Neuronal stem cell (in vitro differentiated cells): ENCODE results near the gene TGFB2.

Experiments used
- DNase-seq: peaks from one replicate; pipeline ENCODE4 v3.0.0-alpha.2; 2013; ENCODE audit warnings: low spot score
- H2AFZ ChIP-seq: one replicate; pipeline ENCODE4 v1.6.1; 2013; ENCODE audit warnings: mild to moderate bottlenecking, low read length, inconsistent platforms
- H2AK5ac ChIP-seq: 2 replicates; pipeline ENCODE4 v1.6.1; 2013; ENCODE audit warnings: low read depth, mild to moderate bottlenecking, inconsistent platforms, low read length, moderate library complexity, mixed read lengths
- H2BK120ac ChIP-seq: 2 replicates; pipeline ENCODE4 v1.6.1; 2013; ENCODE audit warnings: low read depth, mild to moderate bottlenecking, inconsistent platforms, low read length, moderate library complexity, mixed read lengths
- H2BK12ac ChIP-seq: one replicate; pipeline ENCODE4 v1.6.1; 2013; ENCODE audit warnings: low read length, inconsistent platforms
- H2BK15ac ChIP-seq: 2 replicates; pipeline ENCODE4 v1.6.1; 2013; ENCODE audit warnings: mild to moderate bottlenecking, low read length, inconsistent platforms, mixed read lengths
- H2BK5ac ChIP-seq: one replicate; pipeline ENCODE4 v1.6.1; 2013; ENCODE audit warnings: inconsistent platforms, mild to moderate bottlenecking, low read length, moderate library complexity
- H3K14ac ChIP-seq: one replicate; pipeline ENCODE4 v1.6.1; 2013; ENCODE audit warnings: low read length, inconsistent platforms
- H3K18ac ChIP-seq: 2 replicates; pipeline ENCODE4 v1.6.1; 2013; ENCODE audit warnings: low read length, inconsistent platforms
- H3K23ac ChIP-seq: 2 replicates; pipeline ENCODE4 v1.6.1; 2013; ENCODE audit warnings: low read depth, mild to moderate bottlenecking, mixed read lengths, low read length, inconsistent platforms; ENCODE audit not compliant: poor library complexity
- H3K27ac ChIP-seq: replicated peaks from 3 replicates; pipeline ENCODE4 v1.5.1; 2013; ENCODE audit warnings: low read length, inconsistent platforms
- H3K27me3 ChIP-seq, 3 experiments: 2 replicates each; pipeline ENCODE4 v1.6.1; 2013; ENCODE audit warnings: low read length in 3 of 3, mild to moderate bottlenecking in 2 of 3, inconsistent platforms in 1 of 3, low read depth in 1 of 3, mixed read lengths in 1 of 3, moderate library complexity in 1 of 3; ENCODE audit not compliant: control insufficient read depth in 3 of 3, insufficient read depth in 3 of 3
- H3K36me3 ChIP-seq, 2 donors: replicated peaks in 1 of 2; 2 replicates each; pipeline ENCODE4 v1.6.1; 2013; ENCODE audit warnings: low read length in 2 of 2; ENCODE audit not compliant: control insufficient read depth in 2 of 2, insufficient read depth in 2 of 2
- H3K4ac ChIP-seq: 2 replicates; pipeline ENCODE4 v1.6.1; 2013; ENCODE audit warnings: inconsistent platforms, mild to moderate bottlenecking, low read length, moderate library complexity
- H3K4me1 ChIP-seq, 2 donors: 1 replicate in 1 of 2; 2 replicates in 1 of 2; pipeline ENCODE4 v1.6.1; 2013; ENCODE audit warnings: low read length in 2 of 2, low read depth in 1 of 2; ENCODE audit not compliant: control insufficient read depth in 2 of 2, insufficient read depth in 1 of 2
- H3K4me2 ChIP-seq: one replicate; pipeline ENCODE4 v1.6.1; 2013; ENCODE audit warnings: mild to moderate bottlenecking, low read length, inconsistent platforms; ENCODE audit not compliant: insufficient read depth, poor library complexity, severe bottlenecking
- H3K4me3 ChIP-seq, 2 donors: 2 replicates each; pipeline ENCODE4 v1.5.1; 2013; ENCODE audit warnings: low read length in 2 of 2, mild to moderate bottlenecking in 2 of 2, inconsistent platforms in 1 of 2, moderate library complexity in 1 of 2
- H3K79me1 ChIP-seq: one replicate; pipeline ENCODE4 v1.6.1; 2013; ENCODE audit warnings: low read depth, mild to moderate bottlenecking, inconsistent platforms, low read length, moderate library complexity
- H3K9ac ChIP-seq: one replicate; pipeline ENCODE4 v1.6.1; 2013; ENCODE audit warnings: mild to moderate bottlenecking, low read depth, low read length, inconsistent platforms; ENCODE audit not compliant: poor library complexity
- H3K9me3 ChIP-seq, 2 donors: replicated peaks in 1 of 2; 2 replicates each; pipeline versions ENCODE3 to v1.6.1; 2013; ENCODE audit warnings: low read length in 2 of 2, mild to moderate bottlenecking in 2 of 2, inconsistent platforms in 1 of 2, low read depth in 1 of 2, mixed read lengths in 1 of 2, moderate library complexity in 1 of 2; ENCODE audit not compliant: control insufficient read depth in 2 of 2, insufficient read depth in 1 of 2
- H4K8ac ChIP-seq: one replicate; pipeline ENCODE4 v1.6.1; 2013; ENCODE audit warnings: low read depth, mild to moderate bottlenecking, inconsistent platforms, low read length, moderate library complexity
- H4K91ac ChIP-seq: one replicate; pipeline ENCODE4 v1.6.1; 2013; ENCODE audit warnings: low read length, low read depth, mild to moderate bottlenecking, inconsistent platforms; ENCODE audit not compliant: poor library complexity
- WGBS, 2 donors: extraction: QIAGEN DNeasy Blood & Tissue Kit; methylation state at CpG; one replicate each; pipeline ENCODE4 v1.1.7; 2013; ENCODE audit warnings: missing lambda C conversion rate in 2 of 2, mixed read lengths in 1 of 2; ENCODE audit not compliant: insufficient read length in 2 of 2, insufficient replicate concordance in 1 of 2; ENCODE audit errors: extremely low coverage in 2 of 2; 5-methylcytosine and 5-hydroxymethylcytosine counted together

The TGFB2 gene

GRCh38 chr1:218474128-218474527 lies 129.0 kb downstream of the TGFB2 start:
- H3K9me3 ChIP-seq: no peaks in the 10 kb centered on the region
- H4K8ac ChIP-seq: no peak overlapping the region
- no peak overlapping the region for H3K14ac ChIP-seq
- no peak overlapping the region for H3K23ac ChIP-seq
- no peaks in the 10 kb centered on the region for H3K36me3 ChIP-seq
- no peak overlapping the region for H2AK5ac ChIP-seq
- H3K4me1 ChIP-seq: peaks cover 0 to 2% of the 10 kb centered on the region in 2 donors
- no CpG with 5 or more reads among the region's 5 CpGs for WGBS, 2 donors
- no peak overlapping the region for H2AFZ ChIP-seq
- H2BK12ac ChIP-seq: no peak overlapping the region
- no peaks in the 10 kb centered on the region for H3K79me1 ChIP-seq
- no peak overlapping the region for H3K18ac ChIP-seq
- no peak overlapping the region for H3K4me3 ChIP-seq
- no peak overlapping the region for H3K9ac ChIP-seq
- no peak overlapping the region for H2BK120ac ChIP-seq
- no peak overlapping the region for H4K91ac ChIP-seq
- no peak overlapping the region for H2BK5ac ChIP-seq
- no peak overlapping the region for H3K4me2 ChIP-seq
- H3K4ac ChIP-seq: no peak overlapping the region
- no peak overlapping the region for H3K27ac ChIP-seq
- no peak overlapping the region for H2BK15ac ChIP-seq
- no peaks in the 10 kb centered on the region for H3K27me3 ChIP-seq
- DNase-seq: no peak

- no peak overlapping the region for H2BK120ac ChIP-seq
- H2AK5ac ChIP-seq: no peak overlapping the region
- H3K18ac ChIP-seq: no peak overlapping the region
- H2AFZ ChIP-seq: peak overlapping the region; percentile 53
- H3K27ac ChIP-seq: no peak overlapping the region
- H3K79me1 ChIP-seq: no peaks in the 10 kb centered on the region
- H3K9ac ChIP-seq: no peak overlapping the region
- H4K91ac ChIP-seq: no peak overlapping the region
- no CpG with 5 or more reads among the region's 1 CpG for WGBS, 2 donors
- peaks cover 0 to 2% of the 10 kb centered on the region in 2 donors for H3K4me1 ChIP-seq
- no peak overlapping the region for H3K4me3 ChIP-seq
- H3K14ac ChIP-seq: no peak overlapping the region
- H3K4me2 ChIP-seq: no peak overlapping the region
- H2BK15ac ChIP-seq: no peak overlapping the region
- H3K27me3 ChIP-seq: no peaks in the 10 kb centered on the region
- H3K9me3 ChIP-seq: no peaks in the 10 kb centered on the region
- H3K23ac ChIP-seq: no peak overlapping the region
- H2BK5ac ChIP-seq: no peak overlapping the region
- no peaks in the 10 kb centered on the region for H3K36me3 ChIP-seq
- H2BK12ac ChIP-seq: no peak overlapping the region
- H4K8ac ChIP-seq: no peak overlapping the region
- no peak overlapping the region for H3K4ac ChIP-seq
- DNase-seq: no peak
Measured at GRCh38 chr1:218475275-218475674, 130.1 kb downstream of the TGFB2 start.

GRCh38 chr1:218475699-218476098 lies 130.6 kb downstream of the TGFB2 start:
- Histone ChIP-seq H4K8ac (no peak overlapping the region), H3K18ac (no peak overlapping the region), H3K4ac (no peak overlapping the region), H2BK12ac (no peak overlapping the region), H4K91ac (no peak overlapping the region), H2AFZ (no peak overlapping the region), H3K4me2 (no peak overlapping the region), H3K36me3 (no peaks in the 10 kb centered on the region), H3K9ac (no peak overlapping the region), H2AK5ac (no peak overlapping the region), H3K9me3 (no peaks in the 10 kb centered on the region), H3K4me1 (peaks cover 0 to 2% of the 10 kb centered on the region in 2 donors), H3K27me3 (no peaks in the 10 kb centered on the region), H2BK5ac (no peak overlapping the region), H3K79me1 (no peaks in the 10 kb centered on the region), H2BK120ac (no peak overlapping the region), H3K14ac (no peak overlapping the region), H3K4me3 (no peak overlapping the region), H2BK15ac (no peak overlapping the region), H3K23ac (no peak overlapping the region), H3K27ac (no peak overlapping the region)
- WGBS, 2 donors: no CpG with 5 or more reads among the region's 1 CpG
- DNase-seq: no peak

- Histone ChIP-seq H3K27me3 (no peaks in the 10 kb centered on the region), H3K9ac (no peak overlapping the region), H3K79me1 (no peaks in the 10 kb centered on the region), H3K14ac (no peak overlapping the region), H2BK5ac (no peak overlapping the region), H2AK5ac (no peak overlapping the region), H3K18ac (no peak overlapping the region), H3K4ac (no peak overlapping the region), H3K4me1 (peaks cover 0 to 2% of the 10 kb centered on the region in 2 donors), H3K9me3 (peaks cover 0 to 4% of the 10 kb centered on the region in 2 donors), H2BK15ac (no peak overlapping the region), H2AFZ (peak overlapping the region; percentile 48), H3K4me2 (no peak overlapping the region), H4K91ac (no peak overlapping the region), H3K27ac (no peak overlapping the region), H3K23ac (no peak overlapping the region), H2BK120ac (no peak overlapping the region), H3K36me3 (no peaks in the 10 kb centered on the region), H2BK12ac (no peak overlapping the region), H3K4me3 (no peak overlapping the region), H4K8ac (no peak overlapping the region)
- WGBS, 2 donors: no CpG with 5 or more reads among the region's 3 CpGs
- DNase-seq: no peak
Measured at GRCh38 chr1:218476385-218476784, 131.2 kb downstream of the TGFB2 start.
